ENCODE results near the gene ELOA.

- TF ChIP-seq EZH2 (IDR thresholded peaks at IDR 0.05; ENCODE audit: insufficient read depth, poor library complexity, severe bottlenecking), result no peak
- TF ChIP-seq EZH2phosphoT487 (IDR thresholded peaks at IDR 0.05; ENCODE audit: insufficient read depth, low read depth), result no peak
Measured at GRCh38 chr1:23788695-23789094, 45.4 kb downstream of the ELOA start.
